ENCODE measurements around the gene VPS37B.

Gene VPS37B

DNA sequence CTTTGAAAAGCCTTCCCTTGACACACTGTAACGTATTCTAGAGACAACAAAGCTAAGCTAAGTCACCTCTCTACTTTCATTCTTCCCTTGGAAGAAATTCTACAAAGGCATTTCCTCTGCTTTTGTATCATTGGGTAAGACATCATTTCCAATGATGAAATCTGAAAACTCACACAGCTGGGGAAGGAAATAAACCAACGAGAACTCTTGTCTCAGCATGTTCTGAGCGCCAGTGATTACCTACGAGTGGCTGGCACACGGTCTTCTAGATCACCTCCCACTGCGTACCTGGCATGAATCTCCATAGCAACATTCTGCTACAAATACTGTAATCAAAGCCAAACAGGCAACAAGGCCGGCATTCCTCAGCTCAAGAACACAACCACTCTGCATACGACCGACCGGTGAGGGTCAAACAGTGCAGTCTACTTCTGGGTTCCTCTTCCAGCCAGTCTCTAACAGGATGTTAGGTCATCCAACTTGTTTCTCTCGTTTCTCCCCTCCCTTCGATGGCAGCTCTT is 7.6 kb downstream of the VPS37B start:
- no peak for DNase-seq
- peak overlapping the region; percentile 71 for H3K27ac ChIP-seq

GRCh38 chr12:122887819-122888212 is 8.1 kb downstream of the VPS37B start:
- Histone ChIP-seq H3K4me3 (ENCODE audit: low read depth, low read length) (peak overlapping the region; percentile 26), H3K27ac (peak overlapping the region; percentile 71)

More for the DNA sequence above, 7.6 kb downstream of the VPS37B start:
- no peaks in the 10 kb centered on the region for H3K9me3 ChIP-seq (ENCODE audit: severe bottlenecking)
- H3K27me3 ChIP-seq (ENCODE audit: insufficient read depth, low read depth, severe bottlenecking), result no peaks in the 10 kb centered on the region
- peak overlapping the region; percentile 26 for H3K4me3 ChIP-seq (ENCODE audit: low read depth, low read length)
- peaks cover 13% of the 10 kb centered on the region for H3K36me3 ChIP-seq
- TF ChIP-seq, protein P1, sequence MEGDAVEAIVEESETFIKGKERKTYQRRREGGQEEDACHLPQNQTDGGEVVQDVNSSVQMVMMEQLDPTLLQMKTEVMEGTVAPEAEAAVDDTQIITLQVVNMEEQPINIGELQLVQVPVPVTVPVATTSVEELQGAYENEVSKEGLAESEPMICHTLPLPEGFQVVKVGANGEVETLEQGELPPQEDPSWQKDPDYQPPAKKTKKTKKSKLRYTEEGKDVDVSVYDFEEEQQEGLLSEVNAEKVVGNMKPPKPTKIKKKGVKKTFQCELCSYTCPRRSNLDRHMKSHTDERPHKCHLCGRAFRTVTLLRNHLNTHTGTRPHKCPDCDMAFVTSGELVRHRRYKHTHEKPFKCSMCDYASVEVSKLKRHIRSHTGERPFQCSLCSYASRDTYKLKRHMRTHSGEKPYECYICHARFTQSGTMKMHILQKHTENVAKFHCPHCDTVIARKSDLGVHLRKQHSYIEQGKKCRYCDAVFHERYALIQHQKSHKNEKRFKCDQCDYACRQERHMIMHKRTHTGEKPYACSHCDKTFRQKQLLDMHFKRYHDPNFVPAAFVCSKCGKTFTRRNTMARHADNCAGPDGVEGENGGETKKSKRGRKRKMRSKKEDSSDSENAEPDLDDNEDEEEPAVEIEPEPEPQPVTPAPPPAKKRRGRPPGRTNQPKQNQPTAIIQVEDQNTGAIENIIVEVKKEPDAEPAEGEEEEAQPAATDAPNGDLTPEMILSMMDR (IDR thresholded peaks at IDR 0.05; ENCODE audit: low read depth, low read length), result no peak

GRCh38 chr12:122886851-122887818 is 8.8 kb downstream of the VPS37B start:
- Histone ChIP-seq H3K4me3 (ENCODE audit: low read depth, low read length) (peak overlapping the region; percentile 26), H3K27ac (peak overlapping the region; percentile 71), H3K27me3 (ENCODE audit: insufficient read depth, low read depth, severe bottlenecking) (no peaks in the 10 kb centered on the region), H3K9me3 (ENCODE audit: severe bottlenecking) (no peaks in the 10 kb centered on the region), H3K36me3 (peaks cover 16% of the 10 kb centered on the region)
- TF ChIP-seq, protein P1 (IDR thresholded peaks at IDR 0.05; ENCODE audit: low read depth, low read length), result no peak
- peak; percentile 94 for DNase-seq

More at GRCh38 chr12:122887819-122888212, 8.1 kb downstream of the VPS37B start:
- H3K9me3 ChIP-seq (ENCODE audit: severe bottlenecking), result no peaks in the 10 kb centered on the region
- TF ChIP-seq, protein P1 (IDR thresholded peaks at IDR 0.05; ENCODE audit: low read depth, low read length), result no peak
- peaks cover 13% of the 10 kb centered on the region for H3K36me3 ChIP-seq
- no peaks in the 10 kb centered on the region for H3K27me3 ChIP-seq (ENCODE audit: insufficient read depth, low read depth, severe bottlenecking)
- no peak for DNase-seq

- H3K27me3 ChIP-seq (ENCODE audit: insufficient read depth, low read depth, severe bottlenecking), result no peaks in the 10 kb centered on the region
- H3K9me3 ChIP-seq (ENCODE audit: severe bottlenecking), result no peaks in the 10 kb centered on the region
- H3K27ac ChIP-seq, result peak overlapping the region; percentile 71
- no peak overlapping the region for H3K4me3 ChIP-seq (ENCODE audit: low read depth, low read length)
- no peak for DNase-seq
- TF ChIP-seq, protein P1 (IDR thresholded peaks at IDR 0.05; ENCODE audit: low read depth, low read length), result no peak
- H3K36me3 ChIP-seq, result peaks cover 16% of the 10 kb centered on the region
Measured at GRCh38 chr12:122886161-122886560, 9.8 kb downstream of the VPS37B start.

GRCh38 chr12:122884860-122885259 is 11.1 kb downstream of the VPS37B start:
- DNase-seq, result no peak
- TF ChIP-seq, protein P1 (IDR thresholded peaks at IDR 0.05; ENCODE audit: low read depth, low read length), result no peak

More at GRCh38 chr12:122884860-122885259, 11.1 kb downstream of the VPS37B start:
- peaks cover 16% of the 10 kb centered on the region for H3K36me3 ChIP-seq
- H3K4me3 ChIP-seq (ENCODE audit: low read depth, low read length), result no peak overlapping the region
- H3K27ac ChIP-seq, result no peak overlapping the region
- no peaks in the 10 kb centered on the region for H3K9me3 ChIP-seq (ENCODE audit: severe bottlenecking)
- H3K27me3 ChIP-seq (ENCODE audit: insufficient read depth, low read depth, severe bottlenecking), result no peaks in the 10 kb centered on the region
